ENCODE measurements around the gene MYLK4. TPM values are rescaled to one million over a fixed set of nuclear protein-coding genes. Genes with fewer than 3 reads are reported as not detected.
A peak's percentile ranks its signal among the peaks of the same experiment; 100 is the strongest.

The MYLK4 gene
- total RNA-seq, 1 donor from 2014 or later: 0.98 TPM

GRCh38 chr6:2624177-2624576 is 126.5 kb downstream of the MYLK4 start:
- DNase-seq (ENCODE audit: low spot score) (no peak), ATAC-seq (no peak)
- intact Hi-C loops (cut with DNase I): no loop called here

GRCh38 chr6:2623295-2623694 is 127.4 kb downstream of the MYLK4 start:
- no peak for DNase-seq (ENCODE audit: low spot score)

GRCh38 chr6:2622671-2623070 is 128.1 kb downstream of the MYLK4 start:
- ATAC-seq (peak; percentile 47), DNase-seq (ENCODE audit: low spot score) (no peak)
- intact Hi-C loops (cut with DNase I): no loop called here

More at GRCh38 chr6:2623295-2623694, 127.4 kb downstream of the MYLK4 start:
- peak; percentile 66 for ATAC-seq
- intact Hi-C loops (cut with DNase I): no loop called here

- intact Hi-C loops (cut with DNase I): no loop called here
- no peak for ATAC-seq
Observed at GRCh38 chr6:2619651-2620050, 131.1 kb downstream of the MYLK4 start.

GRCh38 chr6:2617729-2618128 is 133.0 kb downstream of the MYLK4 start:
- intact Hi-C loops (cut with DNase I): no loop called here
- DNase-seq (ENCODE audit: low spot score): no peak

More at GRCh38 chr6:2619651-2620050, 131.1 kb downstream of the MYLK4 start:
- DNase-seq (ENCODE audit: low spot score): no peak

GRCh38 chr6:2616811-2617210 is 133.9 kb downstream of the MYLK4 start:
- intact Hi-C loops (cut with DNase I): no loop called here
- ATAC-seq: no peak
- no peak for DNase-seq (ENCODE audit: low spot score)

More at GRCh38 chr6:2617729-2618128, 133.0 kb downstream of the MYLK4 start:
- ATAC-seq: no peak

- DNase-seq (ENCODE audit: low spot score): no peak
- no peak for ATAC-seq
- intact Hi-C loops (cut with DNase I): no loop called here
Observed at GRCh38 chr6:2615251-2615650, 135.5 kb downstream of the MYLK4 start.

- intact Hi-C loops (cut with DNase I): no loop called here
- no peak for ATAC-seq
- no peak for DNase-seq (ENCODE audit: low spot score)
Observed at GRCh38 chr6:2614846-2615245, 135.9 kb downstream of the MYLK4 start.

GRCh38 chr6:2614155-2614554 is 136.6 kb downstream of the MYLK4 start:
- no peak for ATAC-seq
- no peak for DNase-seq (ENCODE audit: low spot score)
- intact Hi-C loops (cut with DNase I): no loop called here

Other genes with a start within 250 kb of the MYLK4 start
- 30.8 TPM for gene WRNIP1, start 14.5 kb upstream of the MYLK4 start, total RNA-seq
- gene SERPINB1, start 90.9 kb upstream of the MYLK4 start, total RNA-seq: 46.1 TPM
- 34.1 TPM for gene SERPINB9, start 152.4 kb upstream of the MYLK4 start, total RNA-seq
- 122 TPM for gene SERPINB6, start 220.6 kb upstream of the MYLK4 start, total RNA-seq
- 30.1 TPM for gene NQO2, start 249.0 kb upstream of the MYLK4 start, total RNA-seq

All from sciatic nerve (tissue), 2 donors.